HCT116 (cell line): Measurements from ENCODE around the gene CR2. TPM values are rescaled to one million over a fixed set of nuclear protein-coding genes. Genes with fewer than 3 reads are reported as not detected.

Source experiments
- ATAC-seq: fragments of 200-7000 bp; cut with Tn5 transposase; 2 replicates; pipeline ENCODE4 v1.9.1; 2020; ENCODE audit warnings: mild to moderate bottlenecking, moderate library complexity
- BruUV-seq: library from RNA; stranded (reverse); fragments of 400-500 nt; replicated peaks from 2 replicates; lab custom pipeline; 2021; lab: Mats Ljungman, UMichigan
- CTCF ChIA-PET: fragments of 300-600 bp; sonication (Branson Sonifier 250); formaldehyde crosslinking; loops from one replicate; lab custom pipeline; 2021; ENCODE audit warnings: antibody characterized with exemption; lab: Charles Lee
- POLR2A ChIA-PET: fragments of 300-600, 350-600 bp; sonication (Branson Sonifier 250); formaldehyde crosslinking; loops from one replicate; lab custom pipeline; 2021; ENCODE audit warnings: antibody characterized with exemption; lab: Charles Lee
- RAD21 ChIA-PET, 2 experiments: fragments of 300-600 bp; sonication (Branson Sonifier 250); formaldehyde crosslinking; loops; one replicate each; lab custom pipeline; 2023; ENCODE audit warnings: low total read pairs in 2 of 2; ENCODE audit not compliant: uncharacterized antibody in 2 of 2, unreplicated experiment in 2 of 2, low non-redundant PET in 1 of 2; lab: Charles Lee
- DNase-seq: peaks from one replicate; pipeline ENCODE4 v3.0.0-alpha.2; 2010; ENCODE audit warnings: low read depth, low spot score
- H2AFZ ChIP-seq: fragments of 200-600 bp; shearing (Covaris generic), sonication (generic); 2 replicates; pipeline ENCODE4 v1.6.1; 2017; ENCODE audit warnings: low read depth, mixed run types, mixed read lengths, antibody characterized with exemption, low read length; ENCODE audit not compliant: poor library complexity, severe bottlenecking
- H3K27ac ChIP-seq: 2 replicates; pipeline ENCODE4 v1.5.1; 2012; ENCODE audit warnings: low read depth, low read length
- H3K27me3 ChIP-seq: fragments of 200-600 bp; sonication (generic); 2 replicates; pipeline ENCODE4 v1.6.1; 2016; ENCODE audit warnings: mixed run types, low read length, mixed read lengths; ENCODE audit not compliant: insufficient read depth
- H3K36me3 ChIP-seq, 2 experiments: fragments of 200-500 bp in 1 of 2; fragments of 200-600 bp in 1 of 2; sonication (Bioruptor generic) in 1 of 2; sonication (generic) in 1 of 2; 2 replicates each; pipeline versions ENCODE4 v1.5.1 to v1.6.1; 2014 to 2016; ENCODE audit warnings: low read length in 2 of 2, inconsistent platforms in 1 of 2, mixed read lengths in 1 of 2, mixed run types in 1 of 2; ENCODE audit not compliant: insufficient read depth in 2 of 2, control insufficient read depth in 1 of 2
- H3K4me1 ChIP-seq, 2 experiments: fragments of 200-600 bp in 1 of 2; sonication (generic) in 1 of 2; 2 replicates each; pipeline versions ENCODE4 v1.5.1 to v1.6.1; 2012 to 2017; ENCODE audit warnings: low read length in 2 of 2, inconsistent platforms in 1 of 2, mild to moderate bottlenecking in 1 of 2, mixed read lengths in 1 of 2, mixed run types in 1 of 2, moderate library complexity in 1 of 2; ENCODE audit not compliant: insufficient read depth in 2 of 2, control insufficient read depth in 1 of 2
- H3K4me2 ChIP-seq: fragments of 200-600 bp; sonication (generic); 2 replicates; pipeline ENCODE4 v1.6.1; 2017; ENCODE audit warnings: mixed run types, low read length, mixed read lengths
- H3K4me3 ChIP-seq, 2 experiments: fragments of 200-600 bp in 1 of 2; sonication (generic) in 1 of 2; replicated peaks in 1 of 2; 2 replicates each; pipeline ENCODE4 v1.5.1; 2011 to 2016; ENCODE audit warnings: low read length in 2 of 2, control low read depth in 1 of 2, low read depth in 1 of 2, mild to moderate bottlenecking in 1 of 2, mixed read lengths in 1 of 2, mixed run types in 1 of 2
- H3K79me2 ChIP-seq: fragments of 200-600 bp; sonication (generic); 2 replicates; pipeline ENCODE4 v1.6.1; 2017; ENCODE audit warnings: mild to moderate bottlenecking, mixed run types, low read length, moderate library complexity, mixed read lengths; ENCODE audit not compliant: insufficient read depth
- H3K9ac ChIP-seq: fragments of 200-600 bp; sonication (generic); 2 replicates; pipeline ENCODE4 v1.6.1; 2016; ENCODE audit warnings: low read length, mixed read lengths
- H3K9me2 ChIP-seq: fragments of 200-600 bp; sonication (generic), shearing (Covaris generic); 2 replicates; pipeline ENCODE4 v1.6.1; 2017; ENCODE audit warnings: mixed run types, mild to moderate bottlenecking, moderate library complexity; ENCODE audit not compliant: insufficient read depth
- H3K9me3 ChIP-seq, 2 experiments: fragments of 200-500 bp in 1 of 2; fragments of 200-600 bp in 1 of 2; sonication (Bioruptor generic) in 1 of 2; sonication (generic) in 1 of 2; 2 replicates each; pipeline ENCODE4 v1.6.1; 2014 to 2017; ENCODE audit warnings: low read length in 2 of 2, mixed read lengths in 2 of 2, inconsistent platforms in 1 of 2, low read depth in 1 of 2, mild to moderate bottlenecking in 1 of 2, mixed run types in 1 of 2, moderate library complexity in 1 of 2; ENCODE audit not compliant: control insufficient read depth in 1 of 2, insufficient read depth in 1 of 2
- H4K20me1 ChIP-seq: fragments of 200-600 bp; sonication (generic), shearing (Covaris generic); 2 replicates; pipeline ENCODE4 v1.6.1; 2017; ENCODE audit warnings: mixed run types, mild to moderate bottlenecking, moderate library complexity; ENCODE audit not compliant: insufficient read depth
- CBX3 ChIP-seq: IDR thresholded peaks from 2 replicates; pipeline ENCODE4 v1.6.1; 2012; ENCODE audit warnings: low read depth
- ELF1 ChIP-seq: IDR thresholded peaks from 2 replicates; pipeline ENCODE4 v1.6.1; 2012; ENCODE audit warnings: low read depth, borderline replicate concordance
- EZH2phosphoT487 ChIP-seq: fragments of 200-600 bp; IDR thresholded peaks from 2 replicates; pipeline ENCODE4 v1.6.1; 2018; ENCODE audit warnings: antibody characterized with exemption, borderline replicate concordance
- FOSL1 ChIP-seq: IDR thresholded peaks from 2 replicates; pipeline ENCODE4 v1.6.1; 2012; ENCODE audit warnings: low read depth
- RAD21 ChIP-seq: IDR thresholded peaks from 2 replicates; pipeline ENCODE4 v1.6.1; 2012; ENCODE audit warnings: low read depth, mild to moderate bottlenecking
- intact Hi-C: fragments of 100-400 bp; cut with micrococcal nuclease; formaldehyde crosslinking; loops from 2 replicates; pipeline ENCODE4 v1.10.0; 2022
- total RNA-seq: library from RNA; stranded (reverse); gene quantifications from one replicate; pipeline ENCODE4 v1.2.1, GENCODE V29; 2021; ENCODE audit not compliant: unreplicated experiment
- TF ChIP-seq, protein P1 (sequence below), 3 experiments: fragments of 200-600 bp in 1 of 3; sonication (generic) in 1 of 3; IDR thresholded peaks in 2 of 3; conservative IDR thresholded peaks in 1 of 3; 2 replicates each; pipeline ENCODE4 v1.5.1; 2012 to 2017; ENCODE audit warnings: low read depth in 2 of 3, low read length in 2 of 3, antibody characterized with exemption in 1 of 3, borderline replicate concordance in 1 of 3, control low read depth in 1 of 3, mild to moderate bottlenecking in 1 of 3, mixed read lengths in 1 of 3, mixed run types in 1 of 3, moderate library complexity in 1 of 3; ENCODE audit not compliant: insufficient read depth in 1 of 3

Gene CR2
- total RNA-seq, 1 experiment from 2014 or later = 4.0 TPM

DNA sequence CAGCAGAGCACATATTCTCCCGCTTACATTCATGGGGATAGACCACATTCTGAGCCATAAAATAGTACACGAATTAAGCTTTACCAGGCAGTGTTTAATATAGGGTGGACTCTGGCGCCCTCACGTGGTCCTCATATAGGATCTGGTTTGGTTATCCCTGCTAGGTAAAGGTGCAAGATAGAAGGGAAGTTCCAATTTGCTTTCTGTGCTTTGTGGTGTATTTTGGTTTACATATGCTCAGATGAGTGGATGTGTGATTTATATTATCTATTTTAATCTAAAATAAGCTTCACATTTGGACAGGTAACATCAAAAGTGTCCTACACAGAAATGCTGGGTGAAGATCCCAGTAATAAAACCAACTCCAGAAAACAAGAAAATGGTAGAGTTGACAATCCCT, 45.4 kb downstream of the CR2 start:
- Histone ChIP-seq H3K9me3 (no peaks in the 10 kb centered on the region), H3K4me3 (no peak overlapping the region), H3K27ac (no peak overlapping the region), H3K4me2 (no peak overlapping the region), H3K27me3 (peaks cover 5% of the 10 kb centered on the region; the same call in 1 of the 2 replicates), H4K20me1 (no peaks in the 10 kb centered on the region), H3K79me2 (no peaks in the 10 kb centered on the region), H3K4me1 (no peaks in the 10 kb centered on the region), H2AFZ (no peak overlapping the region), H3K36me3 (no peaks in the 10 kb centered on the region), H3K9ac (no peak overlapping the region), H3K9me2 (no peaks in the 10 kb centered on the region)
- peak; percentile 97 for TF ChIP-seq RAD21
- TF ChIP-seq EZH2phosphoT487 = no peak
- TF ChIP-seq, protein P1, sequence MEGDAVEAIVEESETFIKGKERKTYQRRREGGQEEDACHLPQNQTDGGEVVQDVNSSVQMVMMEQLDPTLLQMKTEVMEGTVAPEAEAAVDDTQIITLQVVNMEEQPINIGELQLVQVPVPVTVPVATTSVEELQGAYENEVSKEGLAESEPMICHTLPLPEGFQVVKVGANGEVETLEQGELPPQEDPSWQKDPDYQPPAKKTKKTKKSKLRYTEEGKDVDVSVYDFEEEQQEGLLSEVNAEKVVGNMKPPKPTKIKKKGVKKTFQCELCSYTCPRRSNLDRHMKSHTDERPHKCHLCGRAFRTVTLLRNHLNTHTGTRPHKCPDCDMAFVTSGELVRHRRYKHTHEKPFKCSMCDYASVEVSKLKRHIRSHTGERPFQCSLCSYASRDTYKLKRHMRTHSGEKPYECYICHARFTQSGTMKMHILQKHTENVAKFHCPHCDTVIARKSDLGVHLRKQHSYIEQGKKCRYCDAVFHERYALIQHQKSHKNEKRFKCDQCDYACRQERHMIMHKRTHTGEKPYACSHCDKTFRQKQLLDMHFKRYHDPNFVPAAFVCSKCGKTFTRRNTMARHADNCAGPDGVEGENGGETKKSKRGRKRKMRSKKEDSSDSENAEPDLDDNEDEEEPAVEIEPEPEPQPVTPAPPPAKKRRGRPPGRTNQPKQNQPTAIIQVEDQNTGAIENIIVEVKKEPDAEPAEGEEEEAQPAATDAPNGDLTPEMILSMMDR (IDR thresholded peaks at IDR 0.05 in 2 of 3, conservative IDR thresholded peaks at IDR 0.05 in 1 of 3; ENCODE audit: borderline replicate concordance in 1 of 3, insufficient read depth in 1 of 3, low read depth in 2 of 3, low read length in 2 of 3) = peak; percentile 62 to 89 (median 81)
- BruUV-seq = no TSS peak
- CTCF ChIA-PET = interaction anchor here (0.7 to 3.3 kb wide), 18 partner anchors 10 to 765 kb away, joined by 3 to 33 read pairs (median 3); partner anchors contain the start of genes CR2 and PFKFB2
- RAD21 ChIA-PET = interaction anchor here in 1 of 2 experiments (1.5 kb wide), 1 partner anchor 587 kb away, joined by 4 read pairs; no protein-coding TSS in a partner anchor
- intact Hi-C loops = loop anchor here (1.0 to 5.0 kb wide), 4 partner anchors 95 to 773 kb away; no protein-coding TSS in a partner anchor
- POLR2A ChIA-PET = no interaction called here
- ATAC-seq (peak; percentile 98), DNase-seq (peak; percentile 59)

DNA sequence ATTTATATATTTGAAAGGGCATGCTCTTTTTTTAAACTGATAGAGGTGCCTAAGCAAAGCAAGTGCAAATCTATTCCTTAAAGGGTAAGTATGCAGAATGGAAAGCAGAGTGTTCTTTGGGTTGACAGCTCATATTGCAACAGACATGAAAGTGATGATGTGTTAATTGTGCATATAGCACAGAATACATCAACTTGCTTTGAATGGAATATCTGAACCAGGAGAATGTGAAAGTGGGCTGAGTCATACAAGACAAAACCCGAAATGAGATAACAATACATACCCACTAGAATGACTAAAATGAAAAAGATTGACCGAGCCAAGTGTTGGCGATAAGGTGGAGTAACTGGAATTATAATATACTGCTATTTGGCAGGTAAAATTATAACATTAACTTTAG, 46.2 kb downstream of the CR2 start:
- Histone ChIP-seq H3K9ac (no peak overlapping the region), H4K20me1 (no peaks in the 10 kb centered on the region), H2AFZ (no peak overlapping the region), H3K79me2 (no peaks in the 10 kb centered on the region), H3K4me3 (no peak overlapping the region), H3K9me2 (no peaks in the 10 kb centered on the region), H3K27me3 (peaks cover 5% of the 10 kb centered on the region; the same call in 1 of the 2 replicates), H3K27ac (no peak overlapping the region), H3K36me3 (no peaks in the 10 kb centered on the region), H3K9me3 (no peaks in the 10 kb centered on the region), H3K4me1 (no peaks in the 10 kb centered on the region), H3K4me2 (no peak overlapping the region)
- ATAC-seq (no peak), DNase-seq (no peak)
- TF ChIP-seq ELF1 (no peak), FOSL1 (no peak), CBX3 (no peak)
- BruUV-seq = no TSS peak
- RAD21 ChIA-PET = interaction anchor here in 1 of 2 experiments (1.5 kb wide), 1 partner anchor 588 kb away, joined by 4 read pairs; no protein-coding TSS in a partner anchor
- CTCF ChIA-PET = interaction anchor here (0.7 to 3.3 kb wide), 11 partner anchors 45 to 588 kb away, joined by 3 to 33 read pairs (median 4); partner anchors contain the start of genes CR2 and PFKFB2
- POLR2A ChIA-PET = no interaction called here
- intact Hi-C loops = no loop called here
